ENCODE results near the gene MAML1.
"Not testable (repeated sequence)": the region's sequence is repeated elsewhere in the genome, so short reads cannot be mapped to it uniquely, and the experiment has no call there.

The MAML1 gene

GRCh38 chr5:179734536-179735164 is 2.0 kb downstream of the MAML1 start:
- no peak for DNase-seq

- no peak for DNase-seq
Observed at GRCh38 chr5:179738742-179739141, 6.1 kb downstream of the MAML1 start.

- not testable (repeated sequence) for DNase-seq
Observed at GRCh38 chr5:179744106-179744505, 11.5 kb downstream of the MAML1 start.

- DNase-seq = no peak
Observed at GRCh38 chr5:179746872-179747271, 14.2 kb downstream of the MAML1 start.

GRCh38 chr5:179747811-179748210 is 15.2 kb downstream of the MAML1 start:
- DNase-seq = no peak

GRCh38 chr5:179749857-179750508 is 17.4 kb downstream of the MAML1 start:
- no peak for DNase-seq

GRCh38 chr5:179753971-179754370 is 21.3 kb downstream of the MAML1 start:
- no peak for DNase-seq

- no peak for DNase-seq
Observed at GRCh38 chr5:179755022-179755421, 22.4 kb downstream of the MAML1 start.

- DNase-seq = no peak
Observed at GRCh38 chr5:179758955-179759354, 26.3 kb downstream of the MAML1 start.

- peak; percentile 18 to 44 for DNase-seq
Observed at GRCh38 chr5:179759581-179760551, 27.2 kb downstream of the MAML1 start.

GRCh38 chr5:179762079-179762780 is 29.6 kb downstream of the MAML1 start:
- peak in 1 of 2 experiments; percentile 7 for DNase-seq

- DNase-seq = no peak
Observed at GRCh38 chr5:179762781-179763176, 30.2 kb downstream of the MAML1 start.

- peak; percentile 26 to 37 for DNase-seq
Observed at GRCh38 chr5:179763215-179763945, 30.8 kb downstream of the MAML1 start.

- DNase-seq = no peak
Observed at GRCh38 chr5:179764056-179764455, 31.4 kb downstream of the MAML1 start.

GRCh38 chr5:179765400-179765799 is 32.8 kb downstream of the MAML1 start:
- no peak for DNase-seq

- DNase-seq = no peak
Observed at GRCh38 chr5:179766021-179766725, 33.6 kb downstream of the MAML1 start.

- DNase-seq = no peak
Observed at GRCh38 chr5:179766726-179767455, 34.3 kb downstream of the MAML1 start.

- DNase-seq = no peak
Observed at GRCh38 chr5:179767496-179768100, 35.0 kb downstream of the MAML1 start.

- DNase-seq = no peak
Observed at GRCh38 chr5:179768326-179769085, 35.9 kb downstream of the MAML1 start.

- DNase-seq = no peak
Observed at GRCh38 chr5:179769271-179769670, 36.6 kb downstream of the MAML1 start.
